HepG2 (cell line): ENCODE results near the gene ZNF700. TPM values are rescaled to one million over a fixed set of nuclear protein-coding genes. Genes with fewer than 3 reads are reported as not detected.
A peak's percentile ranks its signal among the peaks of the same experiment; 100 is the strongest.

Experiments used
- HDAC1 ChIP-seq: sonication (generic); formaldehyde crosslinking; IDR thresholded peaks from 2 replicates; pipeline ENCODE4 v1.5.1; 2020; ENCODE audit warnings: mild to moderate bottlenecking, missing genetic modification reagents
- MXD1 ChIP-seq: sonication (generic); formaldehyde crosslinking; IDR thresholded peaks from 2 replicates; pipeline ENCODE4 v1.4.0; 2020; ENCODE audit warnings: mild to moderate bottlenecking, missing genetic modification reagents
- NFKB2 ChIP-seq: sonication (generic); formaldehyde crosslinking; IDR thresholded peaks from 2 replicates; pipeline ENCODE4 v1.4.0; 2020; ENCODE audit warnings: missing genetic modification reagents, borderline replicate concordance
- ONECUT2 ChIP-seq: sonication (generic); formaldehyde crosslinking; IDR thresholded peaks from 2 replicates; pipeline ENCODE4 v1.4.0; 2020; ENCODE audit warnings: missing genetic modification reagents
- PRDM10 ChIP-seq: sonication (generic); formaldehyde crosslinking; IDR thresholded peaks from 2 replicates; pipeline ENCODE4 v1.4.0; 2020; ENCODE audit warnings: low read depth, missing genetic modification reagents
- TBX2 ChIP-seq: sonication (generic); formaldehyde crosslinking; IDR thresholded peaks from 2 replicates; pipeline ENCODE4 v1.5.0; 2020; ENCODE audit warnings: missing genetic modification reagents, mild to moderate bottlenecking, borderline replicate concordance
- UBTF ChIP-seq: sonication (generic); formaldehyde crosslinking; IDR thresholded peaks from 2 replicates; pipeline ENCODE4 v1.4.0; 2020; ENCODE audit warnings: mild to moderate bottlenecking, missing genetic modification reagents
- ZBTB38 ChIP-seq: sonication (generic); formaldehyde crosslinking; IDR thresholded peaks from 2 replicates; pipeline ENCODE4 v1.5.1; 2020; ENCODE audit warnings: mild to moderate bottlenecking, missing genetic modification reagents
- ZFYVE20 ChIP-seq: sonication (generic); formaldehyde crosslinking; IDR thresholded peaks from 2 replicates; pipeline ENCODE4 v1.8.0; 2023; ENCODE audit warnings: low read depth, mild to moderate bottlenecking, moderate library complexity, missing genetic modification reagents, borderline replicate concordance
- polyA plus RNA-seq, 8 experiments: library from polyadenylated mRNA; depleted of rRNA in 3 of 8; stranded (reverse) in 7 of 8; unstranded in 1 of 8; fragments of >200 nt; fragmentation: Illumina TruSeq in 4 of 8; extraction: Trizol in 4 of 8; gene quantifications; 2 replicates each; pipeline versions ENCODE4 v1.2.1 to v1.2.3, GENCODE V29; 2011 to 2016; ENCODE audit warnings: low read depth in 4 of 8, missing spikeins in 1 of 8, mixed read lengths in 1 of 8; ENCODE audit not compliant: insufficient read depth in 1 of 8
- total RNA-seq, 5 experiments: library from RNA; depleted of rRNA; stranded (reverse); fragments of >200 nt; fragmentation: Illumina TruSeq; extraction: Trizol; gene quantifications; 2 replicates each; pipeline ENCODE4 v1.2.3, GENCODE V29; 2016; ENCODE audit warnings: low read depth in 1 of 5
- TF ChIP-seq, protein P1 (sequence below): IDR thresholded peaks from 2 replicates; pipeline ENCODE4 v1.6.1; 2016; ENCODE audit warnings: low read depth, borderline replicate concordance

The ZNF700 gene
- total and polyA plus RNA-seq, 2 of the 13 experiments (the other 11 are each of a cell fraction or from before 2014, with no cell fraction given), result 6.0 to 12.8 TPM

GRCh38 chr19:11964858-11965645, 40.1 kb downstream of the ZNF700 start, which contains the start of gene ZNF763 (continued):
- TF ChIP-seq PRDM10 (CRISPR knock-in tag) (no peak), MXD1 (CRISPR knock-in tag) (peak; percentile 21; the same call in 1 of the 2 replicates), ZBTB38 (peak; percentile 72; the same call in 1 of the 2 replicates), TBX2 (CRISPR knock-in tag) (peak; percentile 38; the same call in 1 of the 2 replicates), UBTF (CRISPR knock-in tag) (0 out of 2 replicates have a peak, but pooled peaks have one; percentile 2), HDAC1 (CRISPR knock-in tag) (peak; percentile 19; the same call in 1 of the 2 replicates), ONECUT2 (CRISPR knock-in tag) (no peak), NFKB2 (0 out of 2 replicates have a peak, but pooled peaks have one; percentile 21), ZFYVE20 (CRISPR knock-in tag) (no peak)
- TF ChIP-seq, protein P1, sequence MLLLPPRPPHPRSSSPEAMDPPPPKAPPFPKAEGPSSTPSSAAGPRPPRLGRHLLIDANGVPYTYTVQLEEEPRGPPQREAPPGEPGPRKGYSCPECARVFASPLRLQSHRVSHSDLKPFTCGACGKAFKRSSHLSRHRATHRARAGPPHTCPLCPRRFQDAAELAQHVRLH (CRISPR knock-in tag), result no peak
- TF ChIP-seq, all 625 proteins: peak for 30
